ENCODE results near the gene RYR2. TPM values are rescaled to one million over a fixed set of nuclear protein-coding genes. Genes with fewer than 3 reads are reported as not detected.

RYR2 gene
- total RNA-seq, 3 donors from 2014 or later = 0.16 to 0.59 (median 0.33) TPM

DNA sequence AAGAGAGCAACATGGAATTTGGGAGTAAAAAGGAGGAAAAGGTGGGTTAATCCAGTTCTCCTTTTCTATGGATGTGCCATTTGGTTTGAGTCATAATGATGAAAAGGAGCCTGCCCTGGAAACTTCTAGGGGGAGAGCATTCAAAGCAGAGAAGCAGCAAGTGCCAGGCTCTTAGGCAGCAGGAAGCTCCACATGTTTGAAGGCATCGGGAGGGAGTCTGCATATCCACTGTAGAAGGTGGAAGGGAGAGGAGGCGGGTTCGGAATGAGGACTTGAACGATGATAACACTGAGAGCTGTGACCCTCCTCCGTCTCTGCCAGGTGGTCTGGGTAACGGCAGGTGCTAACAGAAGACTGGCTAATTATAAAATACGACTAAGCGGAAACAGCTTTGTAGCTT is 128.2 kb downstream of the RYR2 start:
- TF ChIP-seq POLR2A (IDR thresholded peaks at IDR 0.05) (no peak), POLR2AphosphoS5 (IDR thresholded peaks at IDR 0.05) (no peak)
- TF ChIP-seq, protein P1, sequence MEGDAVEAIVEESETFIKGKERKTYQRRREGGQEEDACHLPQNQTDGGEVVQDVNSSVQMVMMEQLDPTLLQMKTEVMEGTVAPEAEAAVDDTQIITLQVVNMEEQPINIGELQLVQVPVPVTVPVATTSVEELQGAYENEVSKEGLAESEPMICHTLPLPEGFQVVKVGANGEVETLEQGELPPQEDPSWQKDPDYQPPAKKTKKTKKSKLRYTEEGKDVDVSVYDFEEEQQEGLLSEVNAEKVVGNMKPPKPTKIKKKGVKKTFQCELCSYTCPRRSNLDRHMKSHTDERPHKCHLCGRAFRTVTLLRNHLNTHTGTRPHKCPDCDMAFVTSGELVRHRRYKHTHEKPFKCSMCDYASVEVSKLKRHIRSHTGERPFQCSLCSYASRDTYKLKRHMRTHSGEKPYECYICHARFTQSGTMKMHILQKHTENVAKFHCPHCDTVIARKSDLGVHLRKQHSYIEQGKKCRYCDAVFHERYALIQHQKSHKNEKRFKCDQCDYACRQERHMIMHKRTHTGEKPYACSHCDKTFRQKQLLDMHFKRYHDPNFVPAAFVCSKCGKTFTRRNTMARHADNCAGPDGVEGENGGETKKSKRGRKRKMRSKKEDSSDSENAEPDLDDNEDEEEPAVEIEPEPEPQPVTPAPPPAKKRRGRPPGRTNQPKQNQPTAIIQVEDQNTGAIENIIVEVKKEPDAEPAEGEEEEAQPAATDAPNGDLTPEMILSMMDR (IDR thresholded peaks at IDR 0.05) = no peak
- Histone ChIP-seq H3K27me3 (no peaks in the 10 kb centered on the region), H3K4me1 (no peaks in the 10 kb centered on the region), H3K36me3 (no peaks in the 10 kb centered on the region), H3K4me3 (no peak overlapping the region), H3K9me3 (no peaks in the 10 kb centered on the region), H3K27ac (no peak overlapping the region)
- intact Hi-C loops (cut with DNase I; ENCODE audit: low total_unique reads) = no loop called here
- DNase-seq (ENCODE audit: low spot score in 2 of 2) = no peak

DNA sequence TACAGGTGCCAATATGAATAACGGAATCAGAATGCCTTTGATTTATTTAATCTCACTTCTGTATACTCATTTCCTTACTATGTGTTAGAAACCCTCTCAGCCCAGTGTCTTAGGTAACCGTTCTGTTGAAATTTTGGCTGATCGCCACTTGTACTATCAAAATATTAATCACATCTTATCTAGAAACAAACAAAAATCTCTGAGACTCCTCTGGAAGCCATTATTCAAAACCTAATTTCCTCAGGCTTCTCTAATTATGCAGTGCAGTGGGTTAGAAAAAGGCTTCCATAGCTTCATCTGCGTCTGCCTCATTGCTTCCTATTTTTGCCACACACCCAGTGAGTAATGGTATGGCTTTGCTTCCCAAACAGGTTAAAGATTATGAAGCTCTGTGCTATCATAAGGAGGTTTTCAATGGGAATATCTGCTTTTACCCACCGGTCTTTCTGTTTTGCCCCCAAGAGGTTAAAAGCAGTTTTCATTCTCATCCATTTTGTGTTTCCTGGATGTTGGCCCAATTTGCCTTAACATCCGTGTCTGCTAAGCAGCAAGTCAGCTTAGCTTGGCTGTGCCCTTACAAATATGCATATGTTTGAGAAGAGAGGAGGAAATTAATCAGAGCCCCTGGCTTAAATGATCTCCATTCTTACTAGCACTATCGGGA is 129.6 kb downstream of the RYR2 start:
- Histone ChIP-seq H3K4me3 (no peak overlapping the region), H3K9me3 (no peaks in the 10 kb centered on the region), H3K4me1 (no peaks in the 10 kb centered on the region), H3K27ac (no peak overlapping the region), H3K27me3 (no peaks in the 10 kb centered on the region), H3K36me3 (no peaks in the 10 kb centered on the region)
- TF ChIP-seq POLR2AphosphoS5 (IDR thresholded peaks at IDR 0.05) (no peak), POLR2A (IDR thresholded peaks at IDR 0.05) (no peak)
- intact Hi-C loops (cut with DNase I; ENCODE audit: low total_unique reads) = no loop called here
- no peak for DNase-seq (ENCODE audit: low spot score in 2 of 2)

DNA sequence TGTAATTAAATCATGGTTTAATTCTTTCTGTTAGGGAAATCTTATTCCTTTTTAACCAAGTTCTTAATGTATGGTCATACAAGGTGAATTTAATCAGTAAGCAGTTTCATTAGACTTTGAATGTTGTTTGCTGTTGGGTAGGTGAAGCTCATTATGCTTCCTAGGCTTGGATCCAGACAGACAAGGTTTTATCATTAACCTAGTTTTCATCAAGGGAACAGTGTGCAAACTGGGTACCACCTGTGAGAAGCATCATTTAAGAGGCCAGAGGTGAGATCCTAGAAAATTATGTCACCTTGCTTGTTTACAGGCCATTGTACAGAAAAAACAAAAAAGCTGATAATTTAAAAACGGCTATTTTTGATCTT is 130.1 kb downstream of the RYR2 start:
- H3K4me3 ChIP-seq = no peak overlapping the region
- no peak for TF ChIP-seq POLR2A (IDR thresholded peaks at IDR 0.05)
- no peak for TF ChIP-seq POLR2AphosphoS5 (IDR thresholded peaks at IDR 0.05)
- TF ChIP-seq, protein P1 (IDR thresholded peaks at IDR 0.05) = no peak
- DNase-seq (ENCODE audit: low spot score in 2 of 2) = no peak
- intact Hi-C loops (cut with DNase I; ENCODE audit: low total_unique reads) = no loop called here
- no peaks in the 10 kb centered on the region for H3K4me1 ChIP-seq
- H3K36me3 ChIP-seq = no peaks in the 10 kb centered on the region
- H3K27ac ChIP-seq = no peak overlapping the region
- no peaks in the 10 kb centered on the region for H3K9me3 ChIP-seq
- H3K27me3 ChIP-seq = no peaks in the 10 kb centered on the region

- no peak for DNase-seq (ENCODE audit: low spot score in 2 of 2)
- no peaks in the 10 kb centered on the region for H3K27me3 ChIP-seq
- intact Hi-C loops (cut with DNase I; ENCODE audit: low total_unique reads) = no loop called here
- H3K4me1 ChIP-seq = no peaks in the 10 kb centered on the region
- H3K27ac ChIP-seq = no peak overlapping the region
- no peak for TF ChIP-seq POLR2A (IDR thresholded peaks at IDR 0.05)
- TF ChIP-seq, protein P1 (IDR thresholded peaks at IDR 0.05) = no peak
- no peak for TF ChIP-seq POLR2AphosphoS5 (IDR thresholded peaks at IDR 0.05)
- no peaks in the 10 kb centered on the region for H3K9me3 ChIP-seq
- H3K36me3 ChIP-seq = no peaks in the 10 kb centered on the region
- no peak overlapping the region for H3K4me3 ChIP-seq
Observed at GRCh38 chr1:237179503-237179902, 137.5 kb downstream of the RYR2 start.

DNA sequence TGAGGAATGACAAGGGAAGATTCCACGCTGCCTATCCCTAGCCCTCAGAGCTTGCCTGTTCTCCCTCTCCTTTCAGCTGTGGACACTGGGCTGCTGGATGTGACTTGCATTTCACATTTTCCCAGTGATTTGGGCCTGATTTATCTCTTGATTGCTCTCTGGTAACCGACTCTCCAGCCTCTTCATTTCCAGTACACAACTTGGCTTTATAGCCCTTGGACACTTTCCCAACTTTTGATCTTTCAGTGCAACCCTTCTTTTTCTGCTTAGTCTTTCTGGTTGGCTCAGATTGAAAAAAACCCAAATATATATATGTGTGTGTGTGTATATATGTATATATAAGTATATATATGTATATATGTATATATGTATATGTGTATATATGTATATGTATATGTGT is 138.3 kb downstream of the RYR2 start:
- H3K9me3 ChIP-seq = no peaks in the 10 kb centered on the region
- no peak for DNase-seq (ENCODE audit: low spot score in 2 of 2)
- intact Hi-C loops (cut with DNase I; ENCODE audit: low total_unique reads) = no loop called here
- H3K4me3 ChIP-seq = no peak overlapping the region
- H3K27ac ChIP-seq = no peak overlapping the region
- no peaks in the 10 kb centered on the region for H3K27me3 ChIP-seq
- H3K36me3 ChIP-seq = no peaks in the 10 kb centered on the region
- no peaks in the 10 kb centered on the region for H3K4me1 ChIP-seq
- TF ChIP-seq POLR2A (IDR thresholded peaks at IDR 0.05) (no peak), POLR2AphosphoS5 (IDR thresholded peaks at IDR 0.05) (no peak)
- TF ChIP-seq, protein P1 (IDR thresholded peaks at IDR 0.05) = no peak

Data from breast epithelium (tissue), 4 donors.